ENCODE data around the gene PPP1R14D.

The PPP1R14D gene

DNA sequence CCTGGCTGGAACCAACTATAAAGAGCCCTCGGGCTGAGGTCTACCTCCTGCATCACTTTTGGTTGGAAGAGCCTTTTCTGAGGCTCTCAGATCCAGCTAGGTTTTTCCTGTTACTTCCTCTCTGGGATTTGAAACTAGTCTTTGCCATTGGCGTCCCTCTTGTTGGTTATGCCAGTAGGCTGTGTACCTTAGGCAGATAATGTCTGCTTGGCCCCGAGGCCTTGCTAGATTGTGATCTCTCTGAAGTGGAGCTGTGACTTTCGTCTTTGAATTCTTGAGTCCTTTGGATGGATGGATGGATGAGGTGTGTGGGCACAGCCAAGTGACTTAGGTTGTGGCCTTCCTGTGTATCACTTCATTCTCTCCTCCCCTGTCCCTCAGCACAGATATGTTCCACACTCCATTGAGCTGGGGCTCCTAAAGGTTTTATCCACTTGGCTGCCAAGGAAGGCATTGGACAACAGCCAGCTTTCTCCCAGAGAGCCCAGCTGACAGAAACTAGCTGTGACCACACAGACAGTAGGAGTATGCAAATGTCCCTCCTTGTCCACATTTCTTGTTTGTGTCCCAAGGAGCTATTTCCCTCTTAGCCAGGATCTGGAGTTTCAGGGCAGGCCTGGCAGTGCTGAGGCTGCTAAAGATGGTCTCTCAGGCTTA is 13.3 kb downstream of the PPP1R14D start:
- no peak for DNase-seq

- DNase-seq, result no peak
Observed at GRCh38 chr15:40812721-40813425, 15.6 kb downstream of the PPP1R14D start.

DNA sequence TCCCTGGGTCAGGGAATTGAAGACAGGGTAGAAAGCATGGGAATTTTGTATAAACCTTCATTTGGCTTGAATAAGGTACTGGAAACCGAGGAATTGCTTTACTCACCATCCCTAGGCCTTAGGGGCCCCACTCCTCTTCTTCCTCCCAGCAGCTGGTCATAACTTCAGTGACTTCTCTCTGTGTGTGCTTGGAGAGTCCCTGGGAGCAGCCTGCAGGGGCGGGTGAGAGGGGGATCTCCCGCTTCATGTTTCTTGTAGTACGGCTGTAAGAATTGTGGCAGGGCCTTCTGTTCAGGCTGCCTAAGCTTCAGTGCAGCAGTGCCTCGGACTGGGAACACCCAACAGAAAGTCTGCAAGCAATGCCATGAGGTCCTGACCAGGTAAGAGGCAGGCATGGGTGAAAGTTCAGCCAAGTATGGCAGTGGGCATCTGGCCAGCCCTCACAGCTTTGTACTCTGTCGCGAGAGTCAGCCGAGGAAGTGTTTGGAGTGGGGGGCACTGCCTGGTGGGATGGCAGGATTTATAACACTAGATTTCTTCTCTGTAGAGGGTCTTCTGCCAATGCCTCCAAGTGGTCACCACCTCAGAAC is 19.6 kb downstream of the PPP1R14D start:
- no peak for DNase-seq

GRCh38 chr15:40807888-40808461 is 20.5 kb downstream of the PPP1R14D start:
- no peak for DNase-seq

DNA sequence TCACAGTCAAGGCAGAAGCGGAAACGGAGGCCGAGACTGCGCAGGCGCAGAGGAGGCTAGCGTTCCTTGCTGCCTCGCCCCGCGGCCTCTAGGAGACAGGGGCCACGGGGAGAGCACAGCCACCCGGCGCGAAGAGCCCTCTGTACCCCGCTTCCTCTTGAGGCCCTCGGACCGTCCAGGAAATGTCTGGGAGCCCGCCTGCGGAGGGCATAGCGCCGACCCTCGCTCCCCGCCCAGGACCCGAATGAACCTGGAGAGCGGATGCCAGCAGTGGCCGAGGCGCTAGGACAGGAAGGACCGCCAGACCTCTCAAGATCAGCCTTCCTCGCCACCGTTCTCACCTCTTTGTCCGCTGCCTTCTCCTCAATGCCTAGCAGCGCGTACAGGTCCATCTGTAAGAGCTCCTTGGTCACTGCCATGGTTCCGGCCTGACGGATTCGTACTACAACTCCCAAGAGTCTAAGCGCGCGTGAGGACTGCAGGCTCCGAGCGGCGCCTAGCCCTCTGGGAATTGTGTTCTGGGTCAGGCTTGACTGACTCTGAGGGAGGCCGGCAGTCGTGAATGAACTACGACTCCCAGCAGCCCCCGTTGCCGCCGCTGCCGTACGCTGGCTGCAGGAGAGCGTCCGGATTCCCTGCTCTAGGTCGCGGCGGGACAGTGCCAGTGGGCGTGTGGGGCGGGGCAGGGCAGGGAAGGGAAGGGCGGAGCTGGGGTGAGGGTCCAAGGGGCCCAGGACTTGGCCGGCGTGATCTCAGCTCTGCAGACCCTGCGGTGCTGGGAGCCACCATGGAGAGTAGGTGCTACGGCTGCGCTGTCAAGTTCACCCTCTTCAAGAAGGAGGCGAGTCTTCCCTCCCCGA is 21.2 kb downstream of the PPP1R14D start, which contains the start of the genes DNAJC17 and ZFYVE19:
TSS of gene DNAJC17 (minus strand) at position 446 of the 860 bp plus-strand sequence. CDS start at position 419, 27 bp downstream.
TSS of gene ZFYVE19 (plus strand) at position 62 of the 860 bp plus-strand sequence. CDS start at position 563, 501 bp downstream.
- peak; percentile 76 to 98 (median 90) for DNase-seq

DNA sequence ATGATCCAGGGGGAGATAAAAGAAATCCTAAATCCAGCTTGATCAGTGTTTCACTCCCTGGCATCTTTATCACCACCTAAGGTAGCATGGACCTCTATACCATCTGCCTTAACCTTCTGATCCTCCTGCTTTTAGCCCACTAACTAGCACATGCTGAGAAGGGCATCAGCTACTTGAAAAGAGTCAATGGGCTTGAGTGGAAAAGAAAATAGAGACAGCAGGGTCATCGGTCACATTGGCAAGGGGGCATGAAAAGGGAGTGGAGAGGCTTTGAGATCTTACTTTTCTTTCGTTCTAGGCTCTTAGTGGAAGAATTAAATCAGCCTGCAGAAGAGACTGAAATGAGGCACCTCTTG is 21.9 kb downstream of the PPP1R14D start:
- no peak for DNase-seq

DNA sequence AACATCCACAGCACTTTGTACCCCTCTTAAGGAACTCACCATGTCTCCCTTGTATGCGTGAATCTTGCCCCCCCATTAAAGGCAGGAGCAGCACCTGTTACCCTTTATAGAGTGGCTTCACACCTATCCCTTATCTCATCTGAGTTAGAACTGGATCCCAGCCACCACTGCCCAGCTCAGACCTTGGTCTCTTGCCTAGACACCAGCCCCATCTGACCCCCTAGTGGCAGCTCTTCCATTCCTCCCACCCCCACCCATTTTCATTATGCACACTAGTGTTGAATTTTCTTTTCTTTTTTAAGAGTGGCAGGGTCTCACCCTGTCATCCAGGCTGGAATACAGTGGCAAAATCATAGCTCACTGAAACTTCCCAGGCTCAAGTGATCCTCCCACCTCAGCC is 24.8 kb downstream of the PPP1R14D start:
- no peak for DNase-seq

- DNase-seq, result no peak
Observed at GRCh38 chr15:40803076-40803475, 25.4 kb downstream of the PPP1R14D start.

- no peak for DNase-seq
Observed at GRCh38 chr15:40799523-40799922, 29.0 kb downstream of the PPP1R14D start.

- DNase-seq, result no peak
Observed at GRCh38 chr15:40796512-40796911, 32.0 kb downstream of the PPP1R14D start.

- DNase-seq, result no peak
Observed at GRCh38 chr15:40796041-40796440, 32.5 kb downstream of the PPP1R14D start.

DNA sequence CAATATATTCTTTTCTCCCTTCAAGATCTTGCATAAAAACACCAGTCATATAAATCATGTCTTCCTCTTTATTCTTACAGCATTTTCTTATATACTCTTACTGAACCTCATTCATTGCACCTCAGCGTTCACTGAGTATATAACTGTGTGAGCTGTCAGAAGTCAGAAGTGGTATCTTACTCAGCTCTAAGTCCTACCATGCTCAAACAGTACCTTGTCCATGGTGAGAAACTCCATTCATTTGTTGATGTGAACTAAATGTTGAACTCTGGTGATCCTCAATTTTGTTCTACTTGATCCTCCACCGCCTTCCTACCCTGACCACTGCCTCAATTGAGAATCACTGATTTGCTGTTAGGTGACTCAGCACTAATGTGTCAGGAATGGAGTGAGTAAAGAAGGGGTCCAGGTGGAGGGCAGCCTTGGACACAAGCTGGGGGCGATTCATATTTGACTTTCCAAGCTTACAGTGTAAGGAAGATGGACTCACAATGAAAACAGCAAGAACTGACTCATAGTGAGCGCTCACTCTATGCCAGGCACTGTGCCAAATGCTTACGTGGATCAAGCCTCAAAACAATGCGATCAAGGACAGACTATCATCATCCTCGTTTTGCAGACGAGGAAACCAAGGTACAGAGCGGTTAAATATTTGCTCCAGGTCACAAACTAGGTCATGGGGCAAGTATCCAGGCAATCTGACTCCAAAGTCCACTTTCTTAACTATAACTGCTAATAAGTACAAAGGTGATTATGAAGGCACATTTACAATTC is 35.1 kb downstream of the PPP1R14D start:
- peak in 1 of 5 experiments; percentile 74 for DNase-seq

DNA sequence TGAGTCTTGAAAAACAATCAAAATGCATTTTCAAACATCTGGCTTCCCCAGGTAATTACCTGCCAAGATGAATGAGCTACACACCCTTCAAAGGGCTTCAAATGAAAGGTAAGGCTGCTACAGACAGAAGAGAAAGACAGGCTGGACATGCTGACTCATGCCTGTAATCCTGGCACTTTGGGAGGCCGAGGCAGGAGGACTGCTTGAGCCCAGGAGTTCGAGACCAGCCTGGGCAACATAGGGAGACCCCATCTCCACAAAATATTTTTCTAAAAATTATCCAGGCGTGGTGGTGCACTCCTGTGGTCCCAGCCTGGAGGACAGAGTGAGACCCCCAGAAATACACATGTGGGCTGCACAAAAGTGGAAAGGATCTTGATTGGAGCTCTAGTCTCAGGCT is 36.1 kb downstream of the PPP1R14D start:
- no peak for DNase-seq

DNA sequence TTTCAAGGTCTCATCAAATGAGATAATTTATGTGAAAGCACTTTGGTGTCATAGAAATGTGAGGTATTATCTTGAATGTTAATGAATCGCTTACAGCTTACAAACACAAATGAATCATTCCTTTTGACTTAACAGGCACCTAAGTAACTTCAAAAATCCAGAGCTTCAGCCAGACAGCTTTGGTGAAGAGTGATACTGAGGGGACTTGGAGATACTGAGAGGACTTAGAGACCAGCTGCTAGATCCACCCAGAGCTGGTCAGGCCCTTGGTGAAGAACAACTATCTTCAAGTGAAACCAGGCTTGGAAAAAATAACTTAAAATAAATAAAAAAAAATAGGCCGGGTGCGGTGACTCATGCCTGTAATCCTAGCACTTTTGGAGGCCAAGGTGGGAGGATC is 37.8 kb downstream of the PPP1R14D start:
- no peak for DNase-seq

- no peak for DNase-seq
Observed at GRCh38 chr15:40789999-40790398, 38.5 kb downstream of the PPP1R14D start.

DNA sequence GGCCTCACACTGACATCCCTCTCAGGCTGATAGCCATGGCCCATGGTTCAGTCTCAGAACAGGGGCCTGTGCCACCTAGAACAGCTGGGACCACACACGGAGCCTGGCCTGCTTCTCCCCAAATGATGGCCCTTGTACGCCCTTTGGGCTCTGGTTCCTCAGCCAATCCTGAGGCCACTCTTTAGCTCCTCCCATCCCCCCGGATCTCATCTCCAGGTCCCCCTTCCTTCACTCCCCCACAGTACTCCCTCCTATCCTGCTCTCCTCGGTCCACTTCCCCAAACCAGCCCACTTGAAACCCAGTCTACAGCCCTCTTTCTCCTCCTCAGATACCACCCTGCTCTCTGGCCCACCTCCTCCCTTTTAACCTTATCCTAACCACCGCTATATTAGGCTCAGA is 39.4 kb downstream of the PPP1R14D start:
- no peak for DNase-seq

DNA sequence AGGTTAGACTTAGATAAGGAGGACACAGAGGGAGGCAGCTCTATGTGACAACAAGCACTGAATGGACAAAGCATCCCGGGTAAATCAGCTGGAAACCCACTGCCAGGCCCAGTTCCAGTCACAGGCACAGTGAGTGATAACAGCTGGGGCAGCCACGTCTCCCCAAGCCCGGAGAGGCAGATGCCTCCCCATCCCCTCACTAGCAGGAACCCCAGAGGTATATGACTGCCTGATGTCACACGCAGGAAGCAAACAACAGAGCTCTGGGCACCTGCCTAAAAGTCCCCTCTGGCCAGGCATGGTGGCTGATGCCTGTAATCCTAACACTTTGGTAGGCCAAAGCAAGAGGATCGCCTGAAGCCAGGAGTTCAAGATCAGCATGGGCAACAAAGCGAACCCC is 40.5 kb downstream of the PPP1R14D start:
- DNase-seq, result no peak

DNA sequence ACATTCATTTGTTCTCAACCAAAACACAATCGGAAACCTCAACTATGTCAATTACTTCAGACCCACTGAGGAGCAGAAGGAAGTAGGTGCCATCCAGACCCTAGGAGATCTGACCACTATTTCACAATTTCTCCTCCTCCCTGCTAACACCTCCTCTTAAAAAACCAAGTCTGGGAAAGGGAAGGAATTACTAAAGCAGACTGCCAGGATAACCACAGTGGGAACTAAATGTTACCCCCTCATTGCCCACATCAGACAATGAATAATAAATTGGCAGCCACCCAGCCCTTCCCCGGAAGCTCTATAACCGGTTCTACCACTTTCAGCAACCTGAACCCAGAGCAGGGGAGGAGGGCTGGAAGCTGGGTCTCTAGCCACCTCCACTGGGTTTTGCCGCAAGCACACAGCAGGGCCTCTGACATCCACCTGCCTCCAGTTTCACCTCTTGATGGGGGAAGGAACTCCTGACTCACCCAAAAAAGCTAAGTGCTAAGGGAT is 41.1 kb downstream of the PPP1R14D start:
- DNase-seq, result peak in 3 of 5 experiments; percentile 43 to 63 (median 51)

DNA sequence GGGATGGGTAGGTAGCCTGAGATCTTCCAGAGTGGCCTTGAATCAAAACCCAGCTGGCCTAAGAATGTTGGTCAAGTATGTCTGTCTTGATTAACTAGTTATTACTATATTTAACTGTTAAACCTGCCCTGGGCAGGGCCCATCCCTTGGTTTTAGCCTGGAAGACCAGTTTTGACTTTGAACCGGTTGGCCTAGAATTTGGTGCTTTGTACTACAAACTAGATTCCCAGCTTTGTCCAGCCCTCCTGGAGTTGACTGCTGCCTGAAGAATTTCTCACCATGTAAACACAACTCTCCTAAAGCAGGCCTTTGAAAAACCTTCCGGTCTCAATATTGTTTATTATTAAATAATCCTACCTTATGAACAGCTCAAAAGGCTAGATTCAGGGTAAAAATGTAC is 42.7 kb downstream of the PPP1R14D start:
- no peak for DNase-seq

DNA sequence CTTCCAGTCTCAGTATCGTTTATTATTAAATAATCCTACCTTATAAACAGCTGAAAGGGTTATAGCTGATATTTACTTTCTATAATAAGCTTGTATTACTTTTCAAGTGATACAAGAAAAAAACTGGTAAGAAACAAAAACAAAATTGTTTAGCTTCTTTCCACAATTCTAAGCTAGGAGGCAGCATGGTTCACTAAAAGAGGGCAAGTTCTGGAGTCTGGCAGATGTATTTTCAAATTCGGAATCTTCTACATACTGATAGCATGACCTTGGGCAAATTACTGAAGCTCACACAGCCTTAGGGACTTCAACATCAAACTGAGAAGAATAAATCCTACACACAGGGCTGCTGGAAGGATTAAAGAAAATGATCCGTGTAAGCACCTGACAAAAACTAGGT is 43.3 kb downstream of the PPP1R14D start:
- no peak for DNase-seq

GRCh38 chr15:40782609-40783227 is 45.8 kb downstream of the PPP1R14D start:
- DNase-seq, result peak; percentile 50 to 78 (median 64)

Measured in T-helper 2 cell (primary cell).